ENCODE data around the gene MAD1L1. TPM values are rescaled to one million over a fixed set of nuclear protein-coding genes. Genes with fewer than 3 reads are reported as not detected.

MAD1L1 gene
- total RNA-seq, 1 experiment from 2014 or later, result 103 TPM

DNA sequence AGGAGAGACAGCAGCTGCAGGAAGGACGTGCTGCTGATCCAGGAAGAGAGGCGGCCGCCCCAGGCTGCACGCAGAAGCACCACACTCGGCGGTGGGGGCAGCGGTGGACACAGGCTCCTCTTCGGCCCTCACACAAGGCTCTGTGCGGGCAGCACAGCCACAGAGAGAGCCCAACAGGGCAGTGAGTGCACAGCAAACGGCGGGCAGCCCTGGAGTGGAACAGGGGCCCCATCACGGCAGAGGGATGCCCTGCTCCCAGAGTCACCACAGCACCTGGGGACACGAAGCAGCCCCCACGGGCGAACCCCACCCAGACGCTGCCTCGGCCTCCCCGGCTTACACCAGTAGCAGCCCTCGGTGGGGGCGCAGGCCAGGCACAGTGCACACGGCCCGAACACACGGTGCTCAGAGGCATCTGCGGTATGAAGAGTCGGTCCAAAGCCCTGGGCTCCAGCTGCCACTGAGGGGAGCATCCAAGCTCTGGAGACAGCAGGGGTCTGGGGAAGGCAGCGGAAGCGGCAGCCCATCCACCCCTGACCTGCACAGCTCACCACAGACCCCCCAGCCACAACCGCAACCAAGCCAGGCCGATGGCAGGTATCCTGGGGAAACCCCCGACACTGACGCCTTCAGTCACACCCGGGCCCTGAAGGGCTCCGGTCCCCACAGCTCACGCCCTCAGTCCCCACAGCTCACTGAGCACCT, 26.1 kb upstream of the MAD1L1 start:
- DNase-seq (ENCODE audit: low spot score), result no peak

DNA sequence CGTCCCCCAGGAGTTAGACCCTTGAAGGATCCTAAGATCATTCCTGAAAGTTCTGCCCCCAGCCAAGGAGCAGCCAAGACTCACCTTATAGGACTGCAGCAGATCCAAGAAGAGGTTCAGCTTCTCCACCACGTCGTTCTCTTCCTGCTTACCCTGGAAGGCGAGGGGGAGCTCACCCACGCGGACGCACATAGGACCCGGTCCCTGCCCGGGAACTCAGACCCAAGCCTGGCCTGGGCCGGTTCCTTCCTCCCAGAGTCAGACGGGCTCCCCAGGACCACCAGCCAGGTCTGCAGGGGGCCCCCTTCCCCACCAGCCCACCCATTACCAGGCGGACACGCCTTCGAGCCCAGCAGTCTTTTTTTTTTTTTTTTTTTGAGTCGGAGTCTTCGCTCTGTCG, 24.9 kb upstream of the MAD1L1 start:
- DNase-seq (ENCODE audit: low spot score), result no peak

DNA sequence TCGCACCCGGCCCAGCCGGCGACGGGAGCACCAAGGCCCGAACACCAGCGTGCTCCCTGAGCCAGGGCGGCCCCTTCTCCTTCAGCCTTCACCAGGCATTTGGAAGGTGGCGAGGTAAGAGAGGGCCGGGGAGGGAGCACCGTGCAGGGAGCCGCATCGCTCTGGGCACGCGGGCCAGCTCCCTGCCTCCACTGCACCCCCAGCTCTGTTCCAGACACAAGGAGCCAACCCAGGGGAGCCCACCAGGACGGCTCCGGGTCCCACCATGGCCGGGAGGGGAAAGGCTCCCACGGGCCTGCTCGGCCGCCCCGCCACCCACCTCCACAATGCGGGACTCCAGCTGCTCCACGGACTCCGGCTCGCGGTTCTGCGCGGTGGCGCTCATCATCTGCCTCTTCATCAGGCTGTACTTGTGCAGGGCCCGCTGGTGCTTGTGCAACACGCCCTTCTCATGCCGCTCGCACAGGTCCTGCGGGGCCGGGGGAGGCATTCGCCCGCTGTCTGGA, 24.4 kb upstream of the MAD1L1 start:
- DNase-seq (ENCODE audit: low spot score), result no peak

DNA sequence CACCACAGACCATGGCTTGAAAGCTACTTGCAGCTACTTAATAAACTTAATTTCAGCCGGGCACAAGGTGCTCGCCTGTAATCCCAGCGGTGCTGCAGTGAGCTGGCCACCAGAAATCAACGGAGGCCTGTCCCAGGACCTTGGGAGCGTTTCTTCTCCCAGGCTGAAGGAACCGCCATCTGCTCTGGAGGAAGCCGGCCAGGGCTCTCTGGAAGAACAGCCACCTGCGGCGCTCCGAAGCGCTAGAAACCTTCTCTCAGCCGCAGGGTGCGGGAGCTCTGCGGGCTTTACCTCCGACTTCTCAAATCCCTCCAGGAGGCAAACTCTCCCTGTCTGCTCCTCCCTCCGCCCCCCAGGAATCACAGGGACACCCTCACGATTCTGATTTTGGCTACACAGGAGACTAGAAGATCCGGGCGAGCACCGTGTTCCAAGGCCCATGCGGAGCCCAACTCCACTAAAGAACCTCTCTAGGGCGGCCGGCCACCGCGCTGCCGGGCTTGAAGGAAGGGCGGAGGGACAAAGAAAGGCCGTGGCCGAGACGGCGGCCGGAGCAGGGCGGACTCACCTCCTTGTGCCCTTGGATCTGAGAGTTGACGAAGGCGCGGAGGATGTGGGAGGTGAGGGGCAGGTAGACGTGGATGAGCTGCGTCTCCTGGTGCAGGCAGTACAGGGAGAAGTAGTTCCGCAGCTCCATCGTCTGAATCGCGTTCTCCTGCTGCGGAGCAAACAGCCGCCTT, 23.7 kb upstream of the MAD1L1 start:
- no peak for DNase-seq (ENCODE audit: low spot score)

DNA sequence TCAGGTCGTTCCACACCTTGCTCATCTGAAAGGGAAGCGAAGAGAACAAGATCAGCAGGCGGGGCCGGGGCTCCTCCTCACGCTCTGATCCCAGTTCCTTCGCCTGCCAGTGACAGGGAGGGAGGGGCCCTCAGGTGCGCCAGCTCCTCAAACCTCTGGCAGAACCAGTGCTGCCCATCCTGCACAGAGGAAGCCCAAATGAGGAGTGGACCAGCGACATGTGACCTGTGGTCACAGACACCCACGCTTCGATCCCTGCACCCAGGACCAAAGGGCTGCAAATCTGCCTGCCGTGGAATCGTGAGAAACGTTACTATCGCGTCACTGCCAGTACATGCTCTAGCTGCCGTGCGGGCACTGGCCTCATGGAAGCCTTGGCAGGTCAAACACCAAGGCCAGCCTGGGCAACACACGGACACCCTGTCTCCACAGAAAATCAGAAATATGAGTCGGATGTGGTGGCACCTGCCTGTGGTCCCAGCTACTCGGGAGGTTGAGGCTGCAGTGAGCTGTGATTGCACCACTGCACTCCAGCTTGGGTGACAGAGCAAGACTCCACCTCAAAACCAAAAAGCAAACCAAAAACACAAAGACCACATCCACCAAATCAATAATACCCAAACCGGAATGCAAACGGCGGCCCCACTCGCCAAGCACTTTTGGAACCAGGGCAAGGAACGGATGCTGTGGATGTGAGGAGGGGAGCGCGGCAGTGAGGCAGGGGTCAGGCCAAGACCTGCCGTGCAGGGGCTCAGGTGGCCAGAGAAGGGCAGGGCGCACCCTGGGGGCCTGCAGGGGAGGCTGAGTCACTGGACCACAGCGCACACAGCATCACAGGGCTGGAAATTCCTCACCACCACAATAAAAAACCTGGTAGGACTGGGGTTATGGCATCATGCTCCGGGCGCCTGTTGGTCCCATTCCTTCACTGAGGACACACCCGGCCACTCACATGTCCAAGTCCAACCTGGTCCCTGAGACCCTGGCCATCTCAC, 22.7 kb upstream of the MAD1L1 start:
- DNase-seq (ENCODE audit: low spot score), result no peak

DNA sequence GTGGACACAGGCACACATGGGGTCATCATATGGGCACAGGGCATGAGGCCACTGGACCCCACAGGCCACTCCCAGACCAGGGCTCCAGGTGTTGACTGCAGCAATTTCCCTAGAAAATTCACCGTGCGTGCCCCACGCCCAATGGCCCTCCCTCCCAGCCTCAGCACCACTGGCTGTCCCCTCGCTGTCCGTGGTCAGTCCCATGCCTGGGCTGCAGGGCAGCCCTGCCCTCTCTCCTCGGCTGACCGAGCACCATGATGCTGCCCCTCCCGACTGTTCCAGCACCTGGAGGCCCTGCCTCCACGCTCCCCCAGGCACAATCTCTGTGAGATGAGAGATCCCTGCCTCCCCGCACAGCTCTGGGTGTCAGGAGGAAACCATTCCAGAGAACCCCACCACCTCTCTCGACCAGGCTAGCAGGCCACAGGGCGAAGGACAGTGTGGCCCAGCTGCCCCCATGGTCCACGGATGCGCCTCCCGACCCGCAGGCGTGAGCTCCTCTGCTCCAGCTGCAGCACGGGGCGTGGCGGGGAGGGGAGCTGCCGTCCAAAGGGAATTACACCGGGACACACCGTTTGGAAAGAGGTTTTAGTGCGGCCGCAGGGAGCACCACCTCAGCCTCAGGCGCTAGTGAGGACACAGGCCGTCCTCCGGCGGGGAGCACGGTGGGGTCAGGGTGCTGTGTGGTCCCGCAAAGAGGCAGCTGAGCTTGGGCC, 21.8 kb upstream of the MAD1L1 start:
- DNase-seq (ENCODE audit: low spot score), result no peak

DNA sequence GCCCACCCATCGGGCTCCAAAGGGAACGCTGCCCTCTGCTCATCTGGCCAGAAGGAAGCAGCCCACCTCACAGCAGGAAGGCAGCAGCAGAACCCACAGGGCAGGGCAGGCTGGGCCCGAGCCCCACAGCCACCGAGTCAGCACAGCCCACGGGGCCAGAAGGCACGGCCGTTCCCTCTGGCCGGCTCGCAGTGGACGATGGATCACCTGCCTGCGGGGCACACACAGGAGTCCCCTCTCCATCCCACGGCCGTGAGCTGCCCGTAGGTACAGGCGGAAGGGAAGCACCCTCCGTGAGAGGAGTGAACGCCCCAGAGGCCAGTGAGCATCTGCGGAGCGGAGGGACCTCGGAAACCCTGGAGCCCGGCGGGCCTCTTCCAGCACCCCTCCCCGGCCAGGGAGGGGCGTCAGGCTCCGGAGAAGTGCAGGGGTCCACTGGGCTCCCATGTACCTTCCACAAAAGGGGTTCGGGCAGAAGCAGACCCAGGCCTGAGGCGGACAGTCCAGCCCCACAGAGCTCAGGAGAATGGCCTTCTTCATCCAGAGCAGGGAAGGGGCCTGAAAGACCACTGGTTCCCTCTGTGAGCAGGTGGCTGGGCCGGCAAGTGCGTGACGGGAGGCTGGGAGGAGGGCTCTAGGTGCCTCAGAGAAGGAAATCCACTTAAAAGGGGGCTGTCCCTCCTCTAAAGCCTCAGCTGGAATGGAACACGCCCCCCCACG, 20.9 kb upstream of the MAD1L1 start:
- DNase-seq (ENCODE audit: low spot score), result no peak

DNA sequence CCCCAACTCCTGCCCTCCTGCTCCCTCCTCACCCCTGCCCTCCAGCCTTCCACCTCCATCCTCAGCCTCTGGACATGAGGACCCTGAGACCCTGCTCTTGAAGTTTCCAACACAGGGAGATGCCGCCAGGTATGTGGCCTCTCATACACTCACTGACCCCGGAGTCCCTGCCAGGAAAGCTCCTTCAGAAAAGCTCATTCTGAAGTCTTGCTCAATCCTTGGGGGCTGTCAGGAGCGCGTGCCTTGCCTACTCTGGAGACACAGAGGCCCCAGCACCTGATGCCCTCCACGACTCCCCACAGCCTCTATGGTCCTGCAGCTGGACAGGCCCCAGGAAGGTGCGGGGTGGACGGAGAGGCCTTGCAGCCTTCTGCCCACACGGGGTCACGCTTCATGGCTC, 20.3 kb upstream of the MAD1L1 start:
- DNase-seq (ENCODE audit: low spot score), result no peak

DNA sequence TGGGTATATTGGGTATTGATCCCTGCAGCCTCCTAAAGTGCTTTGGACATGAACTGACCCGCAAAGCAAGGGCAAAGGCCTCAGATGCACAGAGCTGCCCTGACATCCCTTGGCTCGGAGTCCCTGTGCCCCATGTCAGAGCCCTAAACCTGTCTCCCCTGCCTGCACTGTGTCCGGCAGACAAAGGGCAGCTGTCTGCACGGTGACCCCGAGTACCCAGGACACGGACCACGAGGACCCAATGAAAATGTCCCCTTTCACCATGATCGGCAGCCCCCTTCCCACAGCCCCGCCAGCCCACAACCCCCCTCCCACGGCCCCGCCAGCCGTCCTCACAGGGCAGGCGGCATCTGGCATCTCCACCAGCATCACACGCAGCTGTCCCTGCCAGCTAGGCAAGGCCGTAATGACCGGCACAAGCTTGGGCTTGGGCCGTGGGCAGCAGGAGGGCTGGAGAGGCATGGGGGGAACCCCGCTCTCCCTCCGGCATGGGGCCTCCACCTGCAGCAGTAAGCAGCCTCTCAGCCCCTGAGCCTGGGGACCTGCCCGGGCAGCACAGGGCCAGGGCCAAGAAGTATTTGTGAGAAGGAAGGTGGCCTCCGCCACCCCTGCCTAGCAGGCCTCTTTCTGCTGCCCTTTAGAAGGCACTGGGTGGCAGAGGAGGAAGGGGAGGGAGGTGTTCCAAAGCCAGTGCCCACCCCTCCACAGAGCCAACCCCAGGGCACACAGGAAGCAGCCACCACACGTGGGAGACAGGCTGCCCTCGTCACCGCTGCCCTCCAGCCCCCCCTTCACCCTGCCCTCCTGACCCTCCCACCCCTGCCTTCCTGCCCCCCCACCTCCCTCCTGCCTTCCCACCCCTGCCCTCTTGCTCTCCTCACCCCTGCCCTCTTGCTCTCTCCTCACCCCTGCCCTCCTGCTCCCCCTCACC, 19.4 kb upstream of the MAD1L1 start:
- DNase-seq (ENCODE audit: low spot score), result no peak

DNA sequence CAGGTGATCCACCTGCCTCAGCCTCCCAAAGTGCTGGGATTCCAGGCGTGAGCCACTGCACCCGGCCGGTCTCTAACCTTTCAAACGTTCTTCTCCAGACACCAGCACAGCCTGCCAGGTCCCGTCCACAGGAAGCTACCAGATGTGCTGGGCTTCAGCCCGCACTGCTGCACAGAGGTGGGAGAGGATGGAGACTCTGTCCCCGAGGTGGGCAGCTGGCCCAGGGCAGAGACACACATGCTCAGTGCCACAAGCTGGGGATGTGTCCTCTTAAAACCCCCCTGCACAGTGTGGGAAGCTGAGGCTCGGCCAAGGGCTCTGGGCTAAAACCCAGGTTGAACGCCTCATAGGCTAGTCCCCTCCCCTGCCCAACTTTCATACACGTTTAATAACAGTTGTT, 18.6 kb upstream of the MAD1L1 start:
- no peak for DNase-seq (ENCODE audit: low spot score)

DNA sequence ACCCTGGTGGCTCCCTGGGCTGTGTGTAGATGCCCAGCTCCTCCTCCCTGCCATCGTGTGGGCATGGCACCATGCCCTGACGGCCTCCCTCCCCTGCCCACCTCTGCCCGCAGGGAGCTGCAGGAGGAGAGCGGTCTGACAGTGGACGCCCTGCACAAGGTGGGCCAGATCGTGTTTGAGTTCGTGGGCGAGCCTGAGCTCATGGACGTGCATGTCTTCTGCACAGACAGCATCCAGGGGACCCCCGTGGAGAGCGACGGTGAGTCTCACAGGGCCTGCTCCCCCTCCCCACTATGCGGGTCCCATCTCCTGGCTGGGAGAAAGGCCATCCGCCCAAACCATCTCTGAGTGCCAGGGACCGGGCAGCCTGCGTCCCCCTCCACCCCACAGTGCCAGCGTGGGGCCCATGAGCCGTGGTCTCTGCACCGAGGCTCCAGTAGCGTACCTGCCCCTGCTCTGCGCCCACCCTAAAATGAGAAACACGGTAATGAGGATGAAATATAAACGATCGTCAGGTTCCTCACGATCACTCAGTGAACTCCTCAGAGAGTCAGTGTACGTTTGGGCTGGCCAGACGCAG, 17.1 kb upstream of the MAD1L1 start:
- no peak for DNase-seq (ENCODE audit: low spot score)

DNA sequence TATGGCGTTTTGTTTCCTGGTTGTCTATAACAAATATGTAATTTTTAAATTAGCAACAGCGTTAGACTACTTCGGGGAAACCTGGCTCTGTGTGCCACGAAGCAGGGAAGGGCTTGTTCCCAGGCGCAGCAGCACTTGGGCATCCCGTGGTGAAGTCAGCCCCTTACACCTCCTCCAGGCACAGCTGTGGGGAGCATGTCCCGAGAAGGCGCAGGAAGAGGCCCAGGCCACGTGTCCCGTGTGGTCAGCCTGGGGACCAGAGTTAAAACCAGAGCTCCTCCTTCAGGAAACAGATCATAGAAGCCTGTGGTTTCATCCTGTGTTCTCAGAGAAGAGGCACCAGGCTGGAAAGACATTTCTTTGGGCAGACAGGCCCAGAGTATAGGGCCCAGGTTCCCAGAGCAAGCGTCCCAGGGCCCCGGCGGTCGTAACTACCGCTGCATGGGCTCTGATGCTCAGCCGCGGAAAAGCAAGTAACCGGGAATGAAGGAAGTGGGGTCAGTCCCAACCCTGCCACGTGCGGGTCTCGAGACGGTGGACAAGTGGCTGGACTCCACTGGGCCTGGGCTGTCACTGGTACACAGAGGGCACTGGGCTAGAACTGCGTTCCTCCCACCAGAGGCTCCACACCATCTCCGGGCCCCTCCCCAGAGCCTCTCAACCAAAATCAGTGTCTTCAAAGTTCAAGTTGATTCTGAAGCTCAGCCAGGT, 16.4 kb upstream of the MAD1L1 start:
- peak; percentile 77 for DNase-seq (ENCODE audit: low spot score)

DNA sequence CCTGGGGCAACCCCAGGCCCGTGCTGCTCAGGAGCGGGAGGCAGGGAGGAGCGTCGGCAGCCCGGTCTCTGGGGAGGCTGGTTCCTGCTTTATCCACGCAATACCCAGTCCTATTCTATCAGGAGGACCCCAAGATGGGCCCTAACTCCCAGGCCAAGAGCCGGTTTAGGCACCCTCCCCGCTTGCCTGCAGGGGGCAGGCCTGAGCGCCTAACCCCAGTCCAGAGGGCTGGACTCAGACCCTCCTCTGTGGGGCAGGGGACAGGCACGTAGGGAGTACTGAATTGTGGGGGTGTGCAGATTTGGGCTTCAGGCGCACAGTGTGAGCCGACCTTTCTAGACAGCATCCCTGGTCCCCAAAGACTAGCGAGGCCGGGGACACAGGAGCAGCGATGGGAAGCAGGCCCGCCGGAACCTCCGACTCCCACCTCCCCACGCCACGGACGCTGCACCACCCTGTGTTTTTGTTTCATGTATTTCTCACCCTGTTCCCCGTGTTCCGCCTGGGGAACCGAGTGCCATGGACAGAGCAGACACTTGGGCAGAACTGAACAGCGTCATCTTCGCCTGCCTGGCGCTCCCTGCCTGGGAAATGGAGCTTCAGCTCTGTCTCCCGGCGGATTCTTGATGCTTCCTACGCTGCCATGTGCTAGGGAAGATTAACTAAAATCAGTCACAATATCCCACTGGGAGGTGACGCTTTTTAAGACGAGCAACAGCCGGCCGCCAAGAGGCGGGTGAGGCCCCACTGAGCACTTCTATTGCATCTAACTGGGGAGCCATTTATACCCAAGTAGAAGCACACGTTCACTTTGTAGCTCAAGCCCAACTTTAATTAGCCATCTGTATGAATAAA, 14.6 kb upstream of the MAD1L1 start:
- no peak for DNase-seq (ENCODE audit: low spot score)

DNA sequence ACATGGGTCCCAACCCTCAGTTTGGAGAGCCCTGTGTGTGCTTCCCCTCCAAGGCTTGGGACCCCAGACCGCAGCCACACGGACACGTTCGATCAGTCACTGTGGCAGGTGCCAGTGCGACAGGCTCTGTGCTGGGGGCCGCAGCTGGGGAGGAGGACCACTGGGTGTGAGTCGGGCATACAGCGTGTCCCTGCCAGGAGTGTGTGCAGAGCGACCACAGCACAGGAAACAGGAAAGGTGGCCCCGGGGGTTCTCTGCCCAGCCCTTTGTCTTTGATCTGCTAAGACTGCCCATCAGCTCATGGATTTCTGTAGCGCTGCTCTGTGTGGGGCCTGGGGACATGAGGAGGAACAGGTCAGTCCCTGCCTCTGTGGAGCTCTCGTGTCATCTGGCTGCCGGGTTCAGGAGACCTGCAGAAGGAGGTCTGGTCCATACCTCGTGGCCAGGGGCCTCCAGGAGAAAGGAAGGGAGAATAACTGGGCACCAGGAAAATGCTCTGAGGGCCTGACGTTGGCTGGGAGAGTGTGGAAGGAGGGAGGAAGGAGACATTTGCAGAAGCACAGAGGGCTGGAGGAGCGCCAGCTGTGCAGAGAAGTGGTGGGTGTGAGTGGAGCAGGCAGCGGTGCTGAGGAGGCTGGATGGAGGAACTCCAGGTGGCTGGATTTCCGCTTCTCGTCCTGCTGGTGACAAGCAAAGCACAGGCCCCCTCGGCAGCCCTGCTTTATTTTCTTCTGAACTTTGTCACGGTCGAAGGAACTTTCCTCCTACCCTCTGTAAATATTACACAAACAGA, 13.3 kb upstream of the MAD1L1 start:
- DNase-seq (ENCODE audit: low spot score), result no peak

DNA sequence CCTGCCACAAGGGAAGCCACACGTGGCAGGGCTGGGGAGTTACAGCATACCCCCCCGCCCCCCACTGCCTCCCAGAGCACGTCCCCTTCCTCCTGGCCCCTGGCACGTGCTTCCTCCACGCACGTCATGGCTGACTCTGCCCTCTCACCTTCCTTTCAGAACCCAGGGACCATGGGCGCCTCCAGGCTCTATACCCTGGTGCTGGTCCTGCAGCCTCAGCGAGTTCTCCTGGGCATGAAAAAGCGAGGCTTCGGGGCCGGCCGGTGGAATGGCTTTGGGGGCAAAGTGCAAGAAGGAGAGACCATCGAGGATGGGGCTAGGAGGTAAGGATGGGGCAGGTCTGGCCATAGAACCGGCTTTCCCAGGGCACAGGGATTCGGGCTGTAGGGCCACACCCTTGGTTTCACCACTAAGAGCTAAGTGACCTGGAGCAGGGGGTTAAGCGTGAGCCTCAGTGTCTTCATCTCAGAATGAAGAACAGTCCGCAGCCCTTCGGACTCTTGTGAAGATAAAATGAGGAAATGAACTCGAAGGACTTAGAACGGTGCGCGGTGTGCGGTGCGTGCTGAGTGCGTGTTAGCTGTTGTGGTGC, 11.8 kb upstream of the MAD1L1 start:
- DNase-seq (ENCODE audit: low spot score), result no peak

DNA sequence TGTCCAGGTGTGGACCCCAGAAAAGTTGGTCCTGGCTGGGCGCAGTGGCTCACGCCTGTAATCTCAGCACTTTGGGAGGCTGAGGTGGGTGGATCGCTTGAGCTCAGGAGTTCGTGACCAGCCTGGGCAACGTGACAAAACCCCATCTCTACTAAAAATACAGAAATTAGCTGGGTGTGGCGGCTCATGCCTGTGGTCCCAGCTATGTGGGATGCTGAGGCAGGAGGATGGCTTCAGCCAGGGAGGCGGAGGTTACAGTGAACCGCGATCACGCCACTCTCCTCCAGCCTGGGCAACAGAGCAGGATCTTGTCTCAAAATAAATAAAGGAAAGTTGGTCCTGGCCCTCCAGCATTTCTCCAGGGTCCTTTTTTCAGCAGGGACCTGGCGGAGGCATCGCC, 10.7 kb upstream of the MAD1L1 start:
- DNase-seq (ENCODE audit: low spot score), result no peak
